AG08396 (cell line): Measurements from ENCODE around the gene CBX7.
A peak's percentile ranks its signal among the peaks of the same experiment; 100 is the strongest.
"Not testable (repeated sequence)": the region's sequence is repeated elsewhere in the genome, so short reads cannot be mapped to it uniquely, and the experiment has no call there.

ENCODE experiments used
- DNase-seq: peaks from one replicate; pipeline ENCODE4 v3.0.0; 2012; ENCODE audit warnings: low spot score, mixed read lengths

The CBX7 gene

DNA sequence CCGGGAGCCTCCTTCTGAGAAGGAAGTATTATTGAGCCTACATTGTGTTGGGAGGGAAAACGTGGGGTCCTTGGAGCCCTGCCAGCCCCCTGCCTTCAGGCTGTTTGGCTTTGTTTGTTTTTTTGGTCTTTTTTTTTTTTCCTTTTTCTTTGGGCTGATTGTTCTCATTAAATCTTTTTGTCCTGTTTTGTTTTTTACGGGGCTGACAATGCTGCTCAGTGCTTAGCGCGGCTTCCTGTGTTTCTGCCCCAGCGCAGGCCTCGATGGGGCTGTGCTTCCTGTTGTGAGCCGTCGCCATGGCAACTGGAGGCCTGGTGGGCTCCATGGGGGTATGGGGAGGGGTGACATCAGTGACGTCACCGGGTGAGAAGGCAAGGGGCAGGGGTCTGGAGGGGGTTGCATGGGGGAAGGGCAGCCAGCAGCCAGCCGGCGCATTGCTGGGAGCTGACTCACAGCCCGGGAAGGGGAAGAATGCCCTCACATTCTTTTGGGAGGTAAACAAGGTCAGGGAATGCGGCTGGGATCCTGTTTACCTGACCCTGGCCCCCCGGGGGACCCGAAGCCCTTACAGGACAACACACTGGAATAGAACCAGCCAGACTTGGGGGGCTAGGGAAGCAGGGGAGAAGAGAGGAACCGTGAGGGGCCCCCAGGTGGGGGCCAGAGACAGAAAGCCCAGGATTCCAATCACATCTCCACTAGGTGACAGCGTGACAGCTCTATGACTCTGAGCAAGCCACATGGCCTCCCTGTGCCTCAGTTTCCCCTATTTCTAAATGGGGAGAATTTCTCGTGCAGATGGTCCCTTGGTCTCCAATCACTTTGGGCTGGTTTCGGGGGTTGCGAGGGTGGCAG is 22.2 kb upstream of the CBX7 start:
- peak; percentile 87 for DNase-seq

DNA sequence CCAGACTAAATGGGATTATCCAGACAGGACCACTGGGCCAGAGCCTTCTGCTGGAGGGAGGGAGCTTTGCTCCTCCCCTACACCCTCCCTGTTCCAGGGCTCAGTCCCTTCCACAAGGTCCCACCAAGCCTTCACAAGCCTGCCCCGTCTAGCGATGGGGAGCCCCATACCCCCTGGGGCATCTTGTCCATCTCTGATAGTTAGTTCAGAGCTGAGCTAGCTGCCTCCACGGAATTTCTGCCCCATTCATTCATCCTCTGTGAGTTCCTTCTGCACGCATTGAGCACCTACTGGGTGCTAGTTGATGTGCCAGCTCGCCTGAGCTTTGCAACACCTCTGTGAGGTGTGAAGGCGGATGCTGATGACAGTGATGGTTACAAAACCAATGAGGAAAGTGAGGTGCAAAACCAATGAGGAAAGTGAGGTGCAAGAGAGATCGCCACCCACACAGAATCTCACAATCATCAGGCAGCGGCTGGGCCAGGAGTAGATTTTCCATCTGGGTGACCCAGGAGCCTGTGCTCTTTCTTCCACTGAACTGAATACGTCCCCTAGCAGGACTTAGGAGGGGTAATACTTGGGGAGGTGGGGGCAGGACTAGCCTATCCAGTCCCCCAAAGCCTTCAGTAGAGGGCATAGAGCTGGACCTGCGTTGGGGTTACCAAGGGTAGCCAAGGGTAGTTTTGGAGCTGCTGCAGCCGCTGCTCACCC is 21.5 kb upstream of the CBX7 start:
- DNase-seq, result no peak

- no peak for DNase-seq
Measured at GRCh38 chr22:39173050-39173706, 20.7 kb upstream of the CBX7 start.

GRCh38 chr22:39172265-39173049 is 20.0 kb upstream of the CBX7 start:
- not testable (repeated sequence) for DNase-seq

GRCh38 chr22:39171623-39172264 is 19.3 kb upstream of the CBX7 start:
- no peak for DNase-seq

- DNase-seq, result peak; percentile 84
Measured at GRCh38 chr22:39170825-39171622, 18.5 kb upstream of the CBX7 start.

DNA sequence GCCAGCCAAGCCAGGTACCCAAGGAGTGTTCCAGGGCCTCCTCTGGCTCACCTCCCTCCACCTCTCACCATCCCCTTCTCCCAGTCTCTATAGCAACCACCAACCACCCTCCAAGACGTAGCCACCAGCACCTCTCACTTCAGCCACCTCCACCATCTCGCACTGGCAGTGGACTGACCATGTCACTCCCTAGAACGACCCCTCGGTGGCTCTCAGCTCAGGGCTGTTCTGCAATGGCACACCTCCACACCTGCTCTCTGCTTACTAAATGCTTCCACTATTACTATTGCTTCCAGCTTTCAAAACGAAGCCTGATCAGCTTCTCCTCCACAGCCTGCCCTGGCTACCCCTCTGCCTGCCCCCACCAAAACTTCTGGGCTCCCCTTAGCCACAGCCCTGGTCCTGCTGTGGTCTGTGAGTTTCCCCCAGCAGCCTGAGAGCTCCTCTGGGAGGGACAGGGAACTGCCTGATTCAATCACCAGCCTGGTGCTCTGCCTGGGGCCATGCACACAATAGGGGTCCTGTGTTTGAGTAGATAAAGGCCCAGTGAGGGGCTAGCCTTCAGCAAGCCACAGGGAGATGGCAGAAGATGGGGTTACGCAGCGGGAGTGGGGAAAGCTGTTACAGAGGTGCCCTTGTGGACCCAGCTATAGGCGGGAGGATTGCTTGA is 17.5 kb upstream of the CBX7 start:
- DNase-seq, result no peak

- no peak for DNase-seq
Measured at GRCh38 chr22:39166547-39166946, 14.1 kb upstream of the CBX7 start.

- not testable (repeated sequence) for DNase-seq
Measured at GRCh38 chr22:39156093-39156492, 3.6 kb upstream of the CBX7 start.

GRCh38 chr22:39155421-39155820 is 2.9 kb upstream of the CBX7 start:
- DNase-seq, result no peak

DNA sequence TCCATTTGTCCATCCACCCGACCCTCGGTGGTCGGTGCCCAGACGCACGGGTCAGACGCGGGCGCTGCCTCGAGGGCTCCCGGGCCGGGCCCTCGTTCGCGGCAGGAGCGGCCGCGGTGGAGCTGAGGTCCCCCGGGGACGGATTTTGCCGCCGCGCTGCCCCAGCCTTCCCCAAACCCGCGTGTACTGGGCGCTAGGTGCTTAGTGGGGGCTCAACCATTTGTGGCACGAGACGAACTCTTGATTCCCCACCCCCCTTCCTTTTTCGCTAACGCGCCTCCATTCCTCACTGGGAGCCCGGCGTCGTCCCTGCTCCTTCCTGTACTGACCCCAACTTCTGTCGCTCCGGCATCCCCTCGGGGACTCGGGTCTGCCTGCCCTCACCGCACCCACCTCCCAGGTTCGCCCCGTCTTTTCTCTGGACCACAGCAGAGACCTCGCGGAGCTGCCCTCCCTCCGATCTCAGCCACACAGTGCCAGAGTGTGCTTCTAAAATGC is 789 bp upstream of the CBX7 start:
- no peak for DNase-seq

DNA sequence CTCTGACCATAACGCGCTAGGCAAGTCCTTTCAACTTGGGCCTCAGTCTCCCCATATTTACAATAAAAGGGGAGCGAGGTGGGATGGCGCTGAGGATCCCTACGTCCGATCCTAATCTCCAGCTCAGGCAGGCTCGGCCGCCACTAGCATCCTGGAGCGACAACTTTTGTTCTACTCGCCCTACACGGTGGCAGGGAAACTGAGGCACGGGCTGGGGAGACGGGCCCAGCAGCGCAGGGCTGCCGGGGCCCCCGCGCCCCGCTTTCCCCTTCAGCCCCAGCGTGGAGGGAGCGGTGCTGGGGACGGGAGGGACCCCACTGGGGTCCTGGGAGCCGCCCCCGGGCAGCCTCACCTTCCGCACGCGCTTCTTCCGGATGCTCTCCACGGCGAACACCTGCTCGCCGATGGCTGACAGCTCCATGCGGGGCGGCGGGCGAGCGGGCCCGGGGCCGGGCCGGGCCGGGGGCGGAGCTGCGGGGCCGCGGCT is 413 bp downstream of the CBX7 start:
- DNase-seq, result no peak

GRCh38 chr22:39151329-39151975 is 1.0 kb downstream of the CBX7 start:
- no peak for DNase-seq

GRCh38 chr22:39150848-39151215 is 1.6 kb downstream of the CBX7 start:
- DNase-seq, result no peak

GRCh38 chr22:39149915-39150847 is 2.3 kb downstream of the CBX7 start:
- DNase-seq, result no peak

DNA sequence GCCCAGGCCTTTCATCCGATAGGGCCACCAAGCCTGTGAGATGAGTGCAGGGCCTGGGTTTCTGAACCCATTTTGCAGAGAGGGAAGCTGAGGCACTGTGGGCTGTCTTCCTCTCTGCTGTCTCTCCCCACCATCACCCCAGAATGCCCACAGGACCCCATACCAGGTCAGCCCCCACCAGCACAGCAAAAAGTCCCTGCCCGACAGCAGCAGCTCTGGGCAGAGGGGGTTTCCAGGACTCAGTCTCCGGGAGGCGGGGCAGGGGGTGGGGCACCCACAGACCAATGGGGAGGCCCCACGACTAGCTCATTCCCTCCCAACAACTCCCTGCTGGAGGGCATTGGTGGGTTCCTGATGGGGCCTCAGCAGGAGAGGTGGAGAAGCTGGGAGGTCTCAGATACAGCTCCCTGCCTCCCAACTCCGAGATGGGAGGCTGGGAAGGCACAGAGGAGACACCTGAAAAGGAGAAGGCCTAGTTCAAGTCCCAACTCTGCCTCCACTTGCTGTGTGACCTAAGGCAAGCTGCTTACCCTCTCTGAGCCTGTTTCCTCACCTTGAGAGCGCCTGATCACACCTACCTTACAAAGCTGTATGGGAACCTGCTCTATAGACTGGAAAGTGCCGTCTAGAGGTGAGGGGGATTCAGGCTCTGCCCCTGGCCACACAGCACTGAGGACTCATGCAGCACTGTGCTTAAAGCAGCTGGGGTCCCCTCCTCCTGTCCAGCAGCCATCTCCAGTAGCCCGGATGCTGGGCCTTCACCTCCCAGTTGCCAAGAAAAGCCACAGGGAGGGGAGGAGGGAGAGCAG is 3.5 kb downstream of the CBX7 start:
- no peak for DNase-seq

- no peak for DNase-seq
Measured at GRCh38 chr22:39148026-39148726, 4.3 kb downstream of the CBX7 start.
